ENCODE results near the gene UBXN6.

UBXN6 gene

GRCh38 chr19:4439243-4439642, 18.4 kb downstream of the UBXN6 start:
- DNase-seq (ENCODE audit: low read depth): no peak

GRCh38 chr19:4437103-4437502, 20.5 kb downstream of the UBXN6 start:
- no peak for DNase-seq (ENCODE audit: low read depth)

GRCh38 chr19:4436231-4436630, 21.4 kb downstream of the UBXN6 start:
- DNase-seq (ENCODE audit: low read depth): no peak

GRCh38 chr19:4434391-4434790, 23.2 kb downstream of the UBXN6 start:
- DNase-seq (ENCODE audit: low read depth): no peak

GRCh38 chr19:4432918-4433506, 24.6 kb downstream of the UBXN6 start:
- no peak for DNase-seq (ENCODE audit: low read depth)

- no peak for DNase-seq (ENCODE audit: low read depth)
Measured at GRCh38 chr19:4431808-4432674, 25.6 kb downstream of the UBXN6 start.

GRCh38 chr19:4431296-4431695, 26.3 kb downstream of the UBXN6 start:
- DNase-seq (ENCODE audit: low read depth): no peak

GRCh38 chr19:4430760-4431159, 26.8 kb downstream of the UBXN6 start:
- no peak for DNase-seq (ENCODE audit: low read depth)

GRCh38 chr19:4429771-4430171, 27.8 kb downstream of the UBXN6 start:
- no peak for DNase-seq (ENCODE audit: low read depth)

- no peak for DNase-seq (ENCODE audit: low read depth)
Measured at GRCh38 chr19:4429256-4429655, 28.3 kb downstream of the UBXN6 start.

- DNase-seq (ENCODE audit: low read depth): no peak
Measured at GRCh38 chr19:4428326-4428975, 29.1 kb downstream of the UBXN6 start.

GRCh38 chr19:4425537-4425936, 32.1 kb downstream of the UBXN6 start:
- no peak for DNase-seq (ENCODE audit: low read depth)

GRCh38 chr19:4423416-4424126, 34.0 kb downstream of the UBXN6 start:
- no peak for DNase-seq (ENCODE audit: low read depth)

- DNase-seq (ENCODE audit: low read depth): no peak
Measured at GRCh38 chr19:4416268-4416667, 41.3 kb downstream of the UBXN6 start.

- no peak for DNase-seq (ENCODE audit: low read depth)
Measured at GRCh38 chr19:4415352-4415751, 42.2 kb downstream of the UBXN6 start.

- DNase-seq (ENCODE audit: low read depth): no peak
Measured at GRCh38 chr19:4414800-4415321, 42.7 kb downstream of the UBXN6 start.

- no peak for DNase-seq (ENCODE audit: low read depth)
Measured at GRCh38 chr19:4414144-4414799, 43.3 kb downstream of the UBXN6 start.

- no peak for DNase-seq (ENCODE audit: low read depth)
Measured at GRCh38 chr19:4413588-4413987, 44.0 kb downstream of the UBXN6 start.

GRCh38 chr19:4409123-4409933, 48.3 kb downstream of the UBXN6 start:
- DNase-seq (ENCODE audit: low read depth): no peak

GRCh38 chr19:4406626-4407025, 51.0 kb downstream of the UBXN6 start:
- DNase-seq (ENCODE audit: low read depth): no peak

- DNase-seq (ENCODE audit: low read depth): no peak
Measured at GRCh38 chr19:4405977-4406376, 51.6 kb downstream of the UBXN6 start.

Measured in stimulated activated CD8-positive, alpha-beta memory T cell treated with anti-CD3 and anti-CD28 coated beads, Interleukin-7, amount 100 ng/mL, for 24 hours (primary cell).